Heart right ventricle (tissue), 16 donors: ENCODE results near the gene CD151. TPM values are rescaled to one million over a fixed set of nuclear protein-coding genes. Genes with fewer than 3 reads are reported as not detected.
A peak's percentile ranks its signal among the peaks of the same experiment; 100 is the strongest.

ENCODE experiments used
- ATAC-seq, 8 donors: fragments of 200-7000 bp; cut with Tn5 transposase; one replicate each; pipeline ENCODE4 v1.9.1; 2020; ENCODE audit warnings: mild to moderate bottlenecking in 8 of 8, moderate library complexity in 8 of 8, moderate number of reproducible peaks in 1 of 8
- DNase-seq, 2 donors: peaks; one replicate each; pipeline ENCODE4 v3.0.0-alpha.2; 2020
- H3K27ac ChIP-seq, 10 donors: fragments of 200-600 bp; sonication (generic) in 2 of 10; one replicate each; pipeline versions ENCODE4 v1.5.0 to v1.8.0; 2020 to 2022; ENCODE audit warnings: mild to moderate bottlenecking in 3 of 10
- H3K27me3 ChIP-seq, 7 donors: fragments of 200-600 bp; one replicate each; pipeline ENCODE4 v1.8.0; 2021 to 2022; ENCODE audit warnings: mild to moderate bottlenecking in 2 of 7
- H3K36me3 ChIP-seq, 9 donors: fragments of 200-600 bp; sonication (generic) in 1 of 9; one replicate each; pipeline versions ENCODE4 v1.5.0 to v1.8.0; 2020 to 2022; ENCODE audit warnings: mild to moderate bottlenecking in 2 of 9
- H3K4me1 ChIP-seq, 9 donors: fragments of 200-600 bp; sonication (generic) in 1 of 9; one replicate each; pipeline versions ENCODE4 v1.5.0 to v1.8.0; 2020 to 2022; ENCODE audit warnings: mild to moderate bottlenecking in 4 of 9
- H3K4me3 ChIP-seq, 10 donors: fragments of 200-600 bp; sonication (generic) in 2 of 10; one replicate each; pipeline versions ENCODE4 v1.5.0 to v1.8.0; 2020 to 2022; ENCODE audit warnings: mild to moderate bottlenecking in 7 of 10, moderate library complexity in 2 of 10
- H3K9me3 ChIP-seq, 11 donors: fragments of 200-600 bp in 10 of 11; sonication (generic) in 2 of 11; one replicate each; pipeline versions ENCODE4 v1.5.0 to v1.8.0; 2013 to 2022; ENCODE audit warnings: mild to moderate bottlenecking in 2 of 11, control low read depth in 1 of 11, moderate library complexity in 1 of 11
- CTCF ChIP-seq, 9 donors: fragments of 200-600 bp; sonication (generic) in 2 of 9; IDR thresholded peaks; one replicate each; pipeline versions ENCODE4 v1.5.0 to v1.8.0; 2021 to 2022; ENCODE audit warnings: antibody characterized with exemption in 9 of 9, mild to moderate bottlenecking in 5 of 9, moderate library complexity in 1 of 9
- WGBS, 2 donors: extraction: QIAGEN DNeasy Blood & Tissue Kit; methylation state at CpG; one replicate each; pipeline ENCODE4 v1.1.7; 2013; ENCODE audit warnings: inconsistent platforms in 1 of 2; 5-methylcytosine and 5-hydroxymethylcytosine counted together
- intact Hi-C, 10 donors: fragments of 100-400 bp; cut with DNase I; formaldehyde crosslinking; loops; one replicate each; pipeline versions ENCODE4 v1.11.1 to v1.14.2; 2022
- polyA plus RNA-seq, 2 donors: library from polyadenylated mRNA; stranded (reverse); fragments of 200-250 nt; gene quantifications; one replicate each; pipeline ENCODE4 v1.2.3, GENCODE V29; 2013
- total RNA-seq, 10 donors: library from RNA; stranded (reverse); fragmentation: NEBNext Ultra II Directional in 3 of 10; extraction: Animal tissue kit (Norgen Biotek cat#: 25700) in 3 of 10; gene quantifications; one replicate each; pipeline versions ENCODE4 v1.2.1 to v1.2.4, GENCODE V29; 2021 to 2023
- donor health status: Arrhythmogenic right ventricular cardiomyopathy.
- donor health status: ischemic (EF 13 %, LVEDD 7.1; RV severe dilation, severe dysfunction).
- donor health status: healthy with polysubstance abuse.
- donor health status: DM: no; HTN: yes; CAD: no.
- donor health status: DM: no; HTN: no; CAD: no.
- donor health status: ischemic (EF 25% LVEDD 6.9; RV normal size, moderate dysfunction).
- donor health status: ischemic (EF 25% LVEDD 5.7; RV mildly dilated, moderate dysfunction).
- donor health status: healthy.
- donor health status: DM: yes; HTN: yes; CAD: no.
- donor health status: Ischemic cardiomyopathy.
- donor health status: ischemic (EF 35%, LVEDD 5.7; RV mildly dilated, moderate dysfunction).
- donor health status: nonischemic (EF 11% LVEDD 7.7; RV severe dilation, severe dysfunction).
- donor health status: DM: yes; HTN: yes; CAD: no.
- donor health status: PGD.
- donor health status: ischemic (EF 29% LVEDD 5.4; RV normal size, mild dysfunction).
- donor health status: nonischemic (EF 23%, LVEDD 6.1; RV moderate dilation, normal function).

Gene CD151
- total and polyA plus RNA-seq, 12 donors, result 286 to 684 (median 466) TPM

GRCh38 chr11:843086-843734, 10.5 kb downstream of the CD151 start:
- H3K4me3 ChIP-seq, result peak overlapping the region; percentile 71 to 100 (median 96)

DNA sequence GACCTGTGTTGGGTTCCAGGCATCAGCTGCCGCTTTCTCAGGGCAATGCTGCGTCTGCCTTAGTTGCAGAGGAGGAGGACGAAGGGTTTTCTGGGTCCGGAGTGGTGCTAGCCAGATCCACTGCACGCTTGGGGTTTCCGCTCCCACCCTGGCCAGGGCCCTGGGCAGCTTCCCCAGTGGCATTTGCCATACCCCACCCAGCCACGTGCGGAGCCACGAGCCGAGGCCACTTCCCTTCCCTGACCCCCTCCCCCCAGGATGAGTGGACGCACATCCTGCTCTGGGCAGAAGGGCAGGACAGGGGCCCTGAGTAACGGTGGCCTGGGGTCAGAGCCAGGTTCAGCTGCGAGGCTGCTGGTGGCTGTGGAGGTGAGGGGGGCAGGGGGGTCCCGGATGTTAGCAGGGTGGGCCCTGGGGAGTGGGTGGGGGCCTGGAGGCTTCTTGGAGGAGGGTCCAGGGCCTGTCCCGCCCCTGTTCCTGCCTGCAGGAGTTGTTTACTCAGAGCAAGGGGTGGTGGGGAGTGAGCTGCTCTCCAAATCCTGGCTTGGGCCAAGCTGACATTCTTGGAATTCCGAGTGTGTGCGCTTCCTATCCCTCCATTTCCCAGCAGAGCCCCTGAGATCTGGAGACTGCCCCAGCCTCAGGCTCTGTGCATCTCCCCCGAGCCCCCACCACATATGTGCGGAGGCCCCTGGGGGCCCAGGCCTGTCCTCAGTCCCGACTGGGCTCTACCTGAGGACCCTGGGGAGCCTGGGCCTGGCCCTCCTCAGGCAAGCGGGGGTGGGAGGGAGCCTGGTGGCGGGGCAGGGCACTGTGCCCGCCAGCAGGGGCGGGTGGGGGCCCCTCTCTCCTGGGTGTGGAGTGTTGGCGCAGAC, 11.3 kb downstream of the CD151 start:
- 0 to 4% methylated on average over 25 of the region's 25 CpGs for WGBS, 2 donors
- peak overlapping the region; percentile 94 to 100 (median 97) for H3K27ac ChIP-seq
- H3K27me3 ChIP-seq, result peaks cover 0 to 15% (median 0%) of the 10 kb centered on the region in 7 donors
- peak; percentile 88 to 95 for DNase-seq
- H3K4me3 ChIP-seq, result peak overlapping the region; percentile 71 to 100 (median 96)
- peaks cover 43 to 86% (median 76%) of the 10 kb centered on the region in 9 donors for H3K4me1 ChIP-seq
- intact Hi-C loops, result loop anchor here in 4 of 10 donors (2.0 to 5.0 kb wide), 3 partner anchors 35 to 207 kb away; partner anchors contain the start of genes RPLP2 (in 4 of the 4) and PIDD1 (in 3 of the 4)
- no peaks in the 10 kb centered on the region for H3K9me3 ChIP-seq
- ATAC-seq, result peak; percentile 41 to 75 (median 62)
- no peak for TF ChIP-seq CTCF (IDR thresholded peaks at IDR 0.05)
- peaks cover 0 to 25% (median 17%) of the 10 kb centered on the region in 9 donors for H3K36me3 ChIP-seq

More at GRCh38 chr11:843086-843734, 10.5 kb downstream of the CD151 start:
- Histone ChIP-seq H3K27ac (peak overlapping the region; percentile 94 to 100 (median 97)), H3K4me1 (peaks cover 35 to 86% (median 71%) of the 10 kb centered on the region in 9 donors), H3K27me3 (peaks cover 0 to 6% (median 0%) of the 10 kb centered on the region in 7 donors), H3K9me3 (no peaks in the 10 kb centered on the region), H3K36me3 (peaks cover 0 to 34% (median 24%) of the 10 kb centered on the region in 9 donors)
- peak in 1 of 9 donors; percentile 33 for TF ChIP-seq CTCF (IDR thresholded peaks at IDR 0.05)
- DNase-seq (peak in 1 of 2 donors; percentile 50), ATAC-seq (peak in 1 of 8 donors; percentile 1)
- WGBS, 2 donors, result 1 to 3% methylated on average over 39 to 51 of the region's 53 CpGs
- intact Hi-C loops, result loop anchor here in 4 of 10 donors (2.0 to 5.0 kb wide), 2 partner anchors 34 to 36 kb away; partner anchors contain the start of genes RPLP2 (in 4 of the 4) and PIDD1 (in 3 of the 4)

- 20 to 21% methylated on average over 31 of the region's 31 CpGs for WGBS, 2 donors
- intact Hi-C loops, result loop anchor here in 6 of 10 donors (2.0 to 5.0 kb wide), 6 partner anchors 38 to 207 kb away; partner anchors contain the start of genes PIDD1 (in 3 of the 6), RPLP2 (in 3 of the 6), AP2A2 (in 1 of the 6) and CHID1 (in 1 of the 6)
- Histone ChIP-seq H3K27ac (peak overlapping the region; percentile 94 to 100 (median 97)), H3K27me3 (peaks cover 0 to 21% (median 0%) of the 10 kb centered on the region in 7 donors), H3K4me1 (peaks cover 40 to 81% (median 75%) of the 10 kb centered on the region in 9 donors), H3K4me3 (peak overlapping the region in 9 of 10 donors; percentile 71 to 100 (median 96)), H3K9me3 (no peaks in the 10 kb centered on the region), H3K36me3 (peaks cover 0 to 16% (median 8%) of the 10 kb centered on the region in 9 donors)
- peak; percentile 38 to 77 (median 64) for ATAC-seq
- DNase-seq, result peak; percentile 91 to 96
- peak in 4 of 9 donors; percentile 13 to 46 (median 30) for TF ChIP-seq CTCF (IDR thresholded peaks at IDR 0.05)
Observed at GRCh38 chr11:844693-845644, 12.2 kb downstream of the CD151 start.
